ENCODE results near the gene FAM193B. TPM values are rescaled to one million over a fixed set of nuclear protein-coding genes. Genes with fewer than 3 reads are reported as not detected.

The FAM193B gene
- total and polyA plus RNA-seq, 2 of the 13 experiments (the other 11 are each of a cell fraction or from before 2014, with no cell fraction given): 21.2 to 40.9 TPM

DNA sequence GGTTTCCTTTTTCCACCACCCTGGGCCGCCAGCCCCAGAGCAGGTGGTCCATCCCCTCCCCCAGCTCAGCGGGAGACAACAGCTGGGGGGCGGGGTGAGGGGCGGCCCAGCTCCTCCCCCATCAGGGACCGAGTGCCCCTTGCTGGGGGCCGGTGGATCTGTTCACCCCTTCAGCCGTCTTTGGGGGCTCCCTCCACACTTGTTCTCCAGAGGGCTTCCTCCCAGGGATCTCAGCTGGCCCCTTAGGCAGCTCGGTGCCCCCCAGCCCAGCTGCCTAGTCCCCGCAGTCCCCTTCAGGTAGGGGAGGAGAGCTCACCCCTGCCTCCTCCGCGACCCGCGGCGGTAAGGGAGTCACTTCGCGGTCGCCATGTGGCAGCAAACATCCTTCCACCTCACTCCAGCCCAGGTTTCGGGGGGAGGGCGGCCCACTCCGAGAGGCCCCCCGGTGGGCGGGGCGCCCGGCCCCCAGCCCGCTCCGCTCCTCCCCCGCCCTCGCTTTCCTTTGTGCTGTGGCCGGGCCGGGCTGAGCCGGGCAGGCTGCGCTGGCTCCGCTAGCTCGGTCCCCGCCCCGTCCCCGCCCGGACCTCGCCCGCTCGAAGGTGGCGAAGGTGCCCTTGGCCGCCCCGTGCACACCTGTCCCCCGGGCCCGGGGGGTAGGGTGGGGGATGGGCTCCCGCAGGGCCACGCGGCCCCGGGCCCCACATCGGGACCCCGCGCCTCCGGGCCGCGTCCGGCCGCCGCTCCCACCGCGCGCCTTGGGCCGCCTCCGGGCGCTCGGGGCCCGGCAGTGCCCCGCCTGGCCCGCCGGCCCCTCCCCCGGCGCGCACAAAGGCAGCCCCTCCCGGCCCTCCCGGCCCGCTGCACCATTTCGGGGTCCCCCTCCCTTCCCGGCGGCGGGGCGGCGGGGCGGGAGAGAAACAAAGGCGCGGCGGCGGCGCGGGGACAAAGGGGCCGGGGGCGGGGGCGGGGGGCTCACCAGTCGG is 81.6 kb downstream of the FAM193B start (continued):
- TF ChIP-seq DMAP1 (CRISPR knock-in tag; IDR thresholded peaks at IDR 0.05) (peak; percentile 11; the same call in 1 of the 2 replicates), KDM5B (CRISPR knock-in tag; IDR thresholded peaks at IDR 0.05; ENCODE audit: borderline replicate concordance) (peak; percentile 25; the same call in 1 of the 2 replicates), SSRP1 (CRISPR knock-in tag; IDR thresholded peaks at IDR 0.05) (no peak), HNF4A (CRISPR knock-in tag; IDR thresholded peaks at IDR 0.05) (no peak), SP5 (CRISPR knock-in tag; IDR thresholded peaks at IDR 0.05; ENCODE audit: borderline replicate concordance, low read depth) (peak; percentile 30; the same call in 1 of the 2 replicates)
- TF ChIP-seq, protein P1, sequence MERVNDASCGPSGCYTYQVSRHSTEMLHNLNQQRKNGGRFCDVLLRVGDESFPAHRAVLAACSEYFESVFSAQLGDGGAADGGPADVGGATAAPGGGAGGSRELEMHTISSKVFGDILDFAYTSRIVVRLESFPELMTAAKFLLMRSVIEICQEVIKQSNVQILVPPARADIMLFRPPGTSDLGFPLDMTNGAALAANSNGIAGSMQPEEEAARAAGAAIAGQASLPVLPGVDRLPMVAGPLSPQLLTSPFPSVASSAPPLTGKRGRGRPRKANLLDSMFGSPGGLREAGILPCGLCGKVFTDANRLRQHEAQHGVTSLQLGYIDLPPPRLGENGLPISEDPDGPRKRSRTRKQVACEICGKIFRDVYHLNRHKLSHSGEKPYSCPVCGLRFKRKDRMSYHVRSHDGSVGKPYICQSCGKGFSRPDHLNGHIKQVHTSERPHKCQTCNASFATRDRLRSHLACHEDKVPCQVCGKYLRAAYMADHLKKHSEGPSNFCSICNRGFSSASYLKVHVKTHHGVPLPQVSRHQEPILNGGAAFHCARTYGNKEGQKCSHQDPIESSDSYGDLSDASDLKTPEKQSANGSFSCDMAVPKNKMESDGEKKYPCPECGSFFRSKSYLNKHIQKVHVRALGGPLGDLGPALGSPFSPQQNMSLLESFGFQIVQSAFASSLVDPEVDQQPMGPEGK (CRISPR knock-in tag; IDR thresholded peaks at IDR 0.05): peak; percentile 92
- TF ChIP-seq, protein P2, sequence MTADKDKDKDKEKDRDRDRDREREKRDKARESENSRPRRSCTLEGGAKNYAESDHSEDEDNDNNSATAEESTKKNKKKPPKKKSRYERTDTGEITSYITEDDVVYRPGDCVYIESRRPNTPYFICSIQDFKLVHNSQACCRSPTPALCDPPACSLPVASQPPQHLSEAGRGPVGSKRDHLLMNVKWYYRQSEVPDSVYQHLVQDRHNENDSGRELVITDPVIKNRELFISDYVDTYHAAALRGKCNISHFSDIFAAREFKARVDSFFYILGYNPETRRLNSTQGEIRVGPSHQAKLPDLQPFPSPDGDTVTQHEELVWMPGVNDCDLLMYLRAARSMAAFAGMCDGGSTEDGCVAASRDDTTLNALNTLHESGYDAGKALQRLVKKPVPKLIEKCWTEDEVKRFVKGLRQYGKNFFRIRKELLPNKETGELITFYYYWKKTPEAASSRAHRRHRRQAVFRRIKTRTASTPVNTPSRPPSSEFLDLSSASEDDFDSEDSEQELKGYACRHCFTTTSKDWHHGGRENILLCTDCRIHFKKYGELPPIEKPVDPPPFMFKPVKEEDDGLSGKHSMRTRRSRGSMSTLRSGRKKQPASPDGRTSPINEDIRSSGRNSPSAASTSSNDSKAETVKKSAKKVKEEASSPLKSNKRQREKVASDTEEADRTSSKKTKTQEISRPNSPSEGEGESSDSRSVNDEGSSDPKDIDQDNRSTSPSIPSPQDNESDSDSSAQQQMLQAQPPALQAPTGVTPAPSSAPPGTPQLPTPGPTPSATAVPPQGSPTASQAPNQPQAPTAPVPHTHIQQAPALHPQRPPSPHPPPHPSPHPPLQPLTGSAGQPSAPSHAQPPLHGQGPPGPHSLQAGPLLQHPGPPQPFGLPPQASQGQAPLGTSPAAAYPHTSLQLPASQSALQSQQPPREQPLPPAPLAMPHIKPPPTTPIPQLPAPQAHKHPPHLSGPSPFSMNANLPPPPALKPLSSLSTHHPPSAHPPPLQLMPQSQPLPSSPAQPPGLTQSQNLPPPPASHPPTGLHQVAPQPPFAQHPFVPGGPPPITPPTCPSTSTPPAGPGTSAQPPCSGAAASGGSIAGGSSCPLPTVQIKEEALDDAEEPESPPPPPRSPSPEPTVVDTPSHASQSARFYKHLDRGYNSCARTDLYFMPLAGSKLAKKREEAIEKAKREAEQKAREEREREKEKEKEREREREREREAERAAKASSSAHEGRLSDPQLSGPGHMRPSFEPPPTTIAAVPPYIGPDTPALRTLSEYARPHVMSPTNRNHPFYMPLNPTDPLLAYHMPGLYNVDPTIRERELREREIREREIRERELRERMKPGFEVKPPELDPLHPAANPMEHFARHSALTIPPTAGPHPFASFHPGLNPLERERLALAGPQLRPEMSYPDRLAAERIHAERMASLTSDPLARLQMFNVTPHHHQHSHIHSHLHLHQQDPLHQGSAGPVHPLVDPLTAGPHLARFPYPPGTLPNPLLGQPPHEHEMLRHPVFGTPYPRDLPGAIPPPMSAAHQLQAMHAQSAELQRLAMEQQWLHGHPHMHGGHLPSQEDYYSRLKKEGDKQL (CRISPR knock-in tag; IDR thresholded peaks at IDR 0.05; ENCODE audit: low read depth): no peak
- TF ChIP-seq, protein P3, sequence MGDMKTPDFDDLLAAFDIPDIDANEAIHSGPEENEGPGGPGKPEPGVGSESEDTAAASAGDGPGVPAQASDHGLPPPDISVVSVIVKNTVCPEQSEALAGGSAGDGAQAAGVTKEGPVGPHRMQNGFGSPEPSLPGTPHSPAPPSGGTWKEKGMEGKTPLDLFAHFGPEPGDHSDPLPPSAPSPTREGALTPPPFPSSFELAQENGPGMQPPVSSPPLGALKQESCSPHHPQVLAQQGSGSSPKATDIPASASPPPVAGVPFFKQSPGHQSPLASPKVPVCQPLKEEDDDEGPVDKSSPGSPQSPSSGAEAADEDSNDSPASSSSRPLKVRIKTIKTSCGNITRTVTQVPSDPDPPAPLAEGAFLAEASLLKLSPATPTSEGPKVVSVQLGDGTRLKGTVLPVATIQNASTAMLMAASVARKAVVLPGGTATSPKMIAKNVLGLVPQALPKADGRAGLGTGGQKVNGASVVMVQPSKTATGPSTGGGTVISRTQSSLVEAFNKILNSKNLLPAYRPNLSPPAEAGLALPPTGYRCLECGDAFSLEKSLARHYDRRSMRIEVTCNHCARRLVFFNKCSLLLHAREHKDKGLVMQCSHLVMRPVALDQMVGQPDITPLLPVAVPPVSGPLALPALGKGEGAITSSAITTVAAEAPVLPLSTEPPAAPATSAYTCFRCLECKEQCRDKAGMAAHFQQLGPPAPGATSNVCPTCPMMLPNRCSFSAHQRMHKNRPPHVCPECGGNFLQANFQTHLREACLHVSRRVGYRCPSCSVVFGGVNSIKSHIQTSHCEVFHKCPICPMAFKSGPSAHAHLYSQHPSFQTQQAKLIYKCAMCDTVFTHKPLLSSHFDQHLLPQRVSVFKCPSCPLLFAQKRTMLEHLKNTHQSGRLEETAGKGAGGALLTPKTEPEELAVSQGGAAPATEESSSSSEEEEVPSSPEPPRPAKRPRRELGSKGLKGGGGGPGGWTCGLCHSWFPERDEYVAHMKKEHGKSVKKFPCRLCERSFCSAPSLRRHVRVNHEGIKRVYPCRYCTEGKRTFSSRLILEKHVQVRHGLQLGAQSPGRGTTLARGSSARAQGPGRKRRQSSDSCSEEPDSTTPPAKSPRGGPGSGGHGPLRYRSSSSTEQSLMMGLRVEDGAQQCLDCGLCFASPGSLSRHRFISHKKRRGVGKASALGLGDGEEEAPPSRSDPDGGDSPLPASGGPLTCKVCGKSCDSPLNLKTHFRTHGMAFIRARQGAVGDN (CRISPR knock-in tag; IDR thresholded peaks at IDR 0.05): peak; percentile 64
- TF ChIP-seq, protein P4, sequence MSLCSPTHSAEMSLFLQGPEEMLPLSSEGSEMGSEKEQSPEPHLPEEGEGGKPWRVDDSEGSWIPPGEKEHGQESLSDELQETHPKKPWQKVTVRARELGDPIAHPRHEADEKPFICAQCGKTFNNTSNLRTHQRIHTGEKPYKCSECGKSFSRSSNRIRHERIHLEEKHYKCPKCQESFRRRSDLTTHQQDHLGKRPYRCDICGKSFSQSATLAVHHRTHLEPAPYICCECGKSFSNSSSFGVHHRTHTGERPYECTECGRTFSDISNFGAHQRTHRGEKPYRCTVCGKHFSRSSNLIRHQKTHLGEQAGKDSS (CRISPR knock-in tag; IDR thresholded peaks at IDR 0.05; ENCODE audit: borderline replicate concordance, low read depth): no peak
- TF ChIP-seq, protein P5, sequence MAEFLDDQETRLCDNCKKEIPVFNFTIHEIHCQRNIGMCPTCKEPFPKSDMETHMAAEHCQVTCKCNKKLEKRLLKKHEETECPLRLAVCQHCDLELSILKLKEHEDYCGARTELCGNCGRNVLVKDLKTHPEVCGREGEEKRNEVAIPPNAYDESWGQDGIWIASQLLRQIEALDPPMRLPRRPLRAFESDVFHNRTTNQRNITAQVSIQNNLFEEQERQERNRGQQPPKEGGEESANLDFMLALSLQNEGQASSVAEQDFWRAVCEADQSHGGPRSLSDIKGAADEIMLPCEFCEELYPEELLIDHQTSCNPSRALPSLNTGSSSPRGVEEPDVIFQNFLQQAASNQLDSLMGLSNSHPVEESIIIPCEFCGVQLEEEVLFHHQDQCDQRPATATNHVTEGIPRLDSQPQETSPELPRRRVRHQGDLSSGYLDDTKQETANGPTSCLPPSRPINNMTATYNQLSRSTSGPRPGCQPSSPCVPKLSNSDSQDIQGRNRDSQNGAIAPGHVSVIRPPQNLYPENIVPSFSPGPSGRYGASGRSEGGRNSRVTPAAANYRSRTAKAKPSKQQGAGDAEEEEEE (CRISPR knock-in tag; IDR thresholded peaks at IDR 0.05; ENCODE audit: borderline replicate concordance): no peak
- TF ChIP-seq, protein P6, sequence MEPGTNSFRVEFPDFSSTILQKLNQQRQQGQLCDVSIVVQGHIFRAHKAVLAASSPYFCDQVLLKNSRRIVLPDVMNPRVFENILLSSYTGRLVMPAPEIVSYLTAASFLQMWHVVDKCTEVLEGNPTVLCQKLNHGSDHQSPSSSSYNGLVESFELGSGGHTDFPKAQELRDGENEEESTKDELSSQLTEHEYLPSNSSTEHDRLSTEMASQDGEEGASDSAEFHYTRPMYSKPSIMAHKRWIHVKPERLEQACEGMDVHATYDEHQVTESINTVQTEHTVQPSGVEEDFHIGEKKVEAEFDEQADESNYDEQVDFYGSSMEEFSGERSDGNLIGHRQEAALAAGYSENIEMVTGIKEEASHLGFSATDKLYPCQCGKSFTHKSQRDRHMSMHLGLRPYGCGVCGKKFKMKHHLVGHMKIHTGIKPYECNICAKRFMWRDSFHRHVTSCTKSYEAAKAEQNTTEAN (CRISPR knock-in tag; conservative IDR thresholded peaks at IDR 0.05): no peak
